GM10248 (cell line): ENCODE data around the gene SFTPB.

Source experiments
- CTCF ChIA-PET: fragments of 300-600 bp; sonication (Branson Sonifier 250); formaldehyde crosslinking; extraction: SDS; loops from one replicate; lab custom pipeline; 2021; ENCODE audit warnings: antibody characterized with exemption; lab: Yijun Ruan, JAX
- POLR2A ChIA-PET: fragments of 350-650 bp; sonication (Branson Sonifier 250); formaldehyde crosslinking; extraction: SDS; loops from one replicate; lab custom pipeline; 2020; ENCODE audit warnings: antibody characterized with exemption; lab: Yijun Ruan, JAX
- DNase-seq: peaks from one replicate; pipeline ENCODE4 v3.0.0; 2012; ENCODE audit errors: extremely low spot score
- TF ChIP-seq, protein P1 (sequence below): IDR thresholded peaks from 2 replicates; pipeline ENCODE4 v1.5.1; 2012; ENCODE audit warnings: mild to moderate bottlenecking, low read depth; ENCODE audit errors: extremely low read depth, missing control alignments, control extremely low read depth

The SFTPB gene

DNA sequence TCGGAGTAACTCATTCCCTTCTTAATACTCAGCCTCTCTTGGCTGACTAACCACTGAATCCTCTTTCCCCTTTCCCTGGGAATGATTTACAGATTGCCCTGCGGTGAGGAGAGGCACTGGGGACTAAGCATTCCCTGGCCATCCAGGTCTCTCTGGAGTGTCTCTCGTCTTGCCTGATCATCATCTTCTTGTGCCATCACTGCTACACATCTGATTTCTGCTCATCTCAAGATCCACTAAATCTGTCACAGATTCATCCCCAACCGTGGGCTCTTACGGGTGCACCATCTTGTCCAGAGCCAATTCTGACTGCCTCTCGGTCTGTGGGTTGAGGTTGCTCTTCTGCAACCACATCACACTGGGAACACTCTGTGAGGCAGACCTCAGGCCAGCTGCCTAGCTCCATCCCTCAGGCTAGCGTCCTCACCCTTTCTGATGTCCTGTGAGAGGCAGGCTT lies 12.0 kb downstream of the SFTPB start:
- DNase-seq, result no peak
- ChIA-PET POLR2A (no interaction called here), CTCF (interaction anchor here (1.4 to 6.1 kb wide), 4 partner anchors 8 to 51 kb away, joined by 4 to 47 read pairs (median 21); no protein-coding TSS in a partner anchor)
- TF ChIP-seq, protein P1, sequence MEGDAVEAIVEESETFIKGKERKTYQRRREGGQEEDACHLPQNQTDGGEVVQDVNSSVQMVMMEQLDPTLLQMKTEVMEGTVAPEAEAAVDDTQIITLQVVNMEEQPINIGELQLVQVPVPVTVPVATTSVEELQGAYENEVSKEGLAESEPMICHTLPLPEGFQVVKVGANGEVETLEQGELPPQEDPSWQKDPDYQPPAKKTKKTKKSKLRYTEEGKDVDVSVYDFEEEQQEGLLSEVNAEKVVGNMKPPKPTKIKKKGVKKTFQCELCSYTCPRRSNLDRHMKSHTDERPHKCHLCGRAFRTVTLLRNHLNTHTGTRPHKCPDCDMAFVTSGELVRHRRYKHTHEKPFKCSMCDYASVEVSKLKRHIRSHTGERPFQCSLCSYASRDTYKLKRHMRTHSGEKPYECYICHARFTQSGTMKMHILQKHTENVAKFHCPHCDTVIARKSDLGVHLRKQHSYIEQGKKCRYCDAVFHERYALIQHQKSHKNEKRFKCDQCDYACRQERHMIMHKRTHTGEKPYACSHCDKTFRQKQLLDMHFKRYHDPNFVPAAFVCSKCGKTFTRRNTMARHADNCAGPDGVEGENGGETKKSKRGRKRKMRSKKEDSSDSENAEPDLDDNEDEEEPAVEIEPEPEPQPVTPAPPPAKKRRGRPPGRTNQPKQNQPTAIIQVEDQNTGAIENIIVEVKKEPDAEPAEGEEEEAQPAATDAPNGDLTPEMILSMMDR, result no peak

DNA sequence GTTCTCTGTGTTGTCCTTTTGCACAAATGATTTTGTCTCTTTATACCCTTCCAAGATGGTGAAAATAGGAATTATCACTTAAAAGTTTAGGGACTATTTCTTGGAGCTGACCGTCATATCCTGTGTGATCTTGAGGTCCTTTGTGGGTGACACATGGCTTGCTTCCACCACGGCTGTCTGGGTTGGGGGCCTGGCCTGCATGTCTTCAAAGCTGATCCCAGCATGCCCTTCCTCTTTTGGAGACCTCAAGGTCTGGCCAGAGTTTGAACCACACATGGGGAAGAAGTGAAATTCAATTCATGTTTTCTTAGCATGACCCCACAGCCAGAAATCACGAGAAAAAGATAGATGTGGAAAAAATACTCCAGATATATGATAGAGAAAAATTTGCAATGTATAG lies 14.0 kb downstream of the SFTPB start:
- ChIA-PET POLR2A (no interaction called here), CTCF (interaction anchor here (1.0 kb wide), 1 partner anchor 11 kb away, joined by 3 read pairs; no protein-coding TSS in a partner anchor)
- TF ChIP-seq, protein P1, result no peak
- DNase-seq, result no peak

DNA sequence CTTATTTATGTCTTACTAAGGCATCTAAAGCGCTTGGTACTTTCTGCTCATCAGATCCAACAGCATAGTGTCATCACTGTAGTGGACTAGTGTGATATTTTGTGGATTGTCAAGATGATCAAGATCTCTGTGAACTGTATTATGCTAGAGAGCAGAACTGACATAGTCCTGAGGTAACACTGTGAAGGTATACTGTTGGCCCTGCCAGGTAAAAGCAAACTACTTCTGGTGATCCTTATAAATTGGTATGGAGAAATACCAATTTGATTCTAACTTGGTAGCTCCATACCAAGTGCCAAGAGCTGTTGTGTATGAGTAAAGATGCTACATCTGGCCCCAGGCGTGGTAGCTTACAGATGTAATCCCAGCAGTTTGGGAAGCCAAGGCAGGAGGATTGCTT lies 15.9 kb downstream of the SFTPB start:
- TF ChIP-seq, protein P1, result no peak
- ChIA-PET POLR2A (no interaction called here), CTCF (interaction anchor here (0.8 to 11.3 kb wide), 6 partner anchors 12 to 162 kb away, joined by 3 to 135 read pairs (median 4); no protein-coding TSS in a partner anchor)

DNA sequence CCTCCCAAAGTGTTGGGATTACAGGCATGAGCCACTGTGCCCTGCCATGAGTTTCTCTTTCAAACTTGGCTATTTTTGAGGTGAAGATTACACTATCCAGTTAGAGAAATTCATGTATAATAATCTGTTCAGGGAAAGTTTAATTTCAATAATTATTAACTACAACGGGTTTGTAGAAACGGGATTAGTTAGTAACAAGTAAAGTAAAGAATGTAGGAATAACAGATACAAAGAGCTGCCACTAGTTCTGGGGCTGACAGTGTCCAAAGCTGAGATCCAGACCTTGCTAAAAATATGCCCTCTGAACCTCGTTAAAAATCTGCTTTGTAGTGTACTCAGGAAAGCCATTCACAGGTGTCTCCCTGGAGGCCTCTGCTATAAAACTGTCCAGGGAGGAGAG lies 16.9 kb downstream of the SFTPB start:
- POLR2A ChIA-PET, result no interaction called here
- TF ChIP-seq, protein P1, result no peak
- CTCF ChIA-PET, result interaction anchor here (0.7 to 11.3 kb wide), 3 partner anchors 10 to 16 kb away, joined by 3 to 135 read pairs (median 4); no protein-coding TSS in a partner anchor
- no peak for DNase-seq

More for the DNA sequence above, 15.9 kb downstream of the SFTPB start:
- no peak for DNase-seq

DNA sequence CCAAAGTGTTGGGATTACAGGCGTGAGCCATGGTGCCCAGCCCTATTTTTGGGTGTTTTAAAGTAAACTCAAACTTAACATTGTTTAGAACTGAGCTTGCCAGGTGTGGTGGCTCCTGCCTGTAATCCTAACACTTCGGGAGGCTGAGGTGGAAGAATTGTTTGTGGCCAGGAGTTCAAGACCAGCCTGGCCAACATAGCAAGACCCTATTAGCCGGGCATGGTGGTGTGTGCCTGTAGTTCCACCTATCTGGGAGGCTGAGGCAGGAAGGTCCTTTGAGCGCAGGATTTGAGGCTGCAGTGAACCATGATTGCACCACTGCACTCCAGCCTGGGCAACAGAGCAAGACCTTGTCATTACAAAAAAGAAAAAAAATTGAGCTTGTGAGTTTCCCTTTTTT lies 17.5 kb downstream of the SFTPB start:
- ChIA-PET POLR2A (no interaction called here), CTCF (interaction anchor here (2.3 to 11.3 kb wide), 3 partner anchors 15 to 78 kb away, joined by 5 to 135 read pairs (median 15); no protein-coding TSS in a partner anchor)
- TF ChIP-seq, protein P1, result no peak

DNA sequence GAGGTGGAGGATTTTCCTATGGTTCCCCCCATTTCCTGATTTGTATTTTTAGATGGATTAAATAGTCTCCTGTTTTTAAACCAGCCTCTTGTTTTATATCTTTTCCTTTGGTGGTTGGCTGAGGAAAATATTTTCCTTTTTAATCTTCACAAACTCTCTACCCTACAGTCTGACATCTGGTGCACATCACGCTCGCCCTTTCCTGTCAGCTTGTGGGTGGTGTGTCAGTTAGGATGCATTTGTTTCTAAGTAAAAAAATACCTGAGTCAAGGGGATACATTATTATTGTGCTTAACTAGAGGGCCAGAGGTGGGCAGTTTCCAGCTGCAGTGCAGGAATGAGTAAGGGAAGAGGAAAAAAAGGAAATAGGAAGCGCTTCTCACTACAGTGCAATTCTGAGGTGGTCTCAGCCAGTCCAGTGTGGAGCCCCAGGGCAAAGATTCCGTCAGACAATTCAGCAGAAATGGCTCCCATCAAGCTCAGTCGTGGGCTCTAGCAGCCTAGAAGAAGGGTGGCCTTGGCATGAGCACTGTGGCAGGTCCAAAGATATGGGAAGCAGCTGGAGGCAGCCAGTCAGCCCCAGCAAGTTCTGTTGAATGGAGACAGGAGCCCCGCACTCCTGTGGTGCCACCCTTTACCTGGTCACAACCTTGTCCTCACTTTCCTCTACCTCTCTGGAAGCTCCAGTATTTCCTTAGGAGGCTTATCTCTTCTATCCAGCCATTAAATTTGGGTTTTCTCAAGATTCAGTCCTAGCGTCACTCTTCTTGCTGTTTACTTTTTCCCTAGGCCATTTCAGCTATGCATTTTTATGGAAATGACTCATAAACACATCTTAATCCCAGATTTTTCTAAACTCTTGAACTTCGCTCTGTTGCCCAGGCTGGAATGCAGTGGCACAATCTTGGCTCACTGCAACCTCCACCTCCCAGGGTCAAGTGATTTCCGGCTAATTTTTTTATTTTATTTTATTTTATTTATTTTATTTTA lies 18.5 kb downstream of the SFTPB start:
- DNase-seq, result no peak
- CTCF ChIA-PET, result interaction anchor here (0.9 to 11.3 kb wide), 12 partner anchors 7 to 195 kb away, joined by 3 to 135 read pairs (median 4); no protein-coding TSS in a partner anchor
- POLR2A ChIA-PET, result no interaction called here
- TF ChIP-seq, protein P1, result no peak

More for the DNA sequence above, 17.5 kb downstream of the SFTPB start:
- no peak for DNase-seq
